Esophagus (tissue), 2 donors: ENCODE results near the gene SLC5A12. TPM values are rescaled to one million over a fixed set of nuclear protein-coding genes. Genes with fewer than 3 reads are reported as not detected.

Source experiments
- H3K27ac ChIP-seq, 2 donors: one replicate each; pipeline ENCODE4 v1.5.1; 2013; ENCODE audit warnings: low read depth in 2 of 2, mild to moderate bottlenecking in 2 of 2, inconsistent platforms in 1 of 2, low read length in 1 of 2, moderate library complexity in 1 of 2
- H3K27me3 ChIP-seq, 2 donors: one replicate each; pipeline ENCODE4 v1.6.1; 2013; ENCODE audit warnings: low read length in 2 of 2, control low read depth in 1 of 2, mild to moderate bottlenecking in 1 of 2; ENCODE audit not compliant: insufficient read depth in 2 of 2, control insufficient read depth in 1 of 2
- H3K36me3 ChIP-seq, 2 donors: one replicate each; pipeline ENCODE4 v1.6.1; 2013; ENCODE audit warnings: low read length in 1 of 2; ENCODE audit not compliant: control insufficient read depth in 2 of 2, insufficient read depth in 2 of 2
- H3K4me1 ChIP-seq, 2 donors: one replicate each; pipeline ENCODE4 v1.6.1; 2013; ENCODE audit warnings: low read length in 1 of 2; ENCODE audit not compliant: control insufficient read depth in 2 of 2, insufficient read depth in 2 of 2
- H3K4me3 ChIP-seq, 2 donors: one replicate each; pipeline ENCODE4 v1.5.1; 2013; ENCODE audit warnings: low read length in 2 of 2, mild to moderate bottlenecking in 2 of 2, low read depth in 1 of 2, moderate library complexity in 1 of 2
- H3K9me3 ChIP-seq, 2 donors: one replicate each; pipeline ENCODE4 v1.6.1; 2013; ENCODE audit warnings: mild to moderate bottlenecking in 2 of 2, low read depth in 1 of 2, low read length in 1 of 2, moderate library complexity in 1 of 2; ENCODE audit not compliant: control insufficient read depth in 2 of 2, insufficient read depth in 1 of 2
- WGBS, 2 donors: extraction: QIAGEN DNeasy Blood & Tissue Kit; methylation state at CpG; one replicate each; pipeline ENCODE4 v1.1.7; 2013; 5-methylcytosine and 5-hydroxymethylcytosine counted together
- polyA plus RNA-seq, 2 donors: library from polyadenylated mRNA; stranded (reverse); fragments of 200-250 nt; gene quantifications; one replicate each; pipeline ENCODE4 v1.2.3, GENCODE V29; 2013
- donor health status: healthy with polysubstance abuse.
- donor health status: Bipolar disorder and iron deficiency.

SLC5A12 gene
- polyA plus RNA-seq, 2 donors, result 0.02 TPM; not detected in 1

DNA sequence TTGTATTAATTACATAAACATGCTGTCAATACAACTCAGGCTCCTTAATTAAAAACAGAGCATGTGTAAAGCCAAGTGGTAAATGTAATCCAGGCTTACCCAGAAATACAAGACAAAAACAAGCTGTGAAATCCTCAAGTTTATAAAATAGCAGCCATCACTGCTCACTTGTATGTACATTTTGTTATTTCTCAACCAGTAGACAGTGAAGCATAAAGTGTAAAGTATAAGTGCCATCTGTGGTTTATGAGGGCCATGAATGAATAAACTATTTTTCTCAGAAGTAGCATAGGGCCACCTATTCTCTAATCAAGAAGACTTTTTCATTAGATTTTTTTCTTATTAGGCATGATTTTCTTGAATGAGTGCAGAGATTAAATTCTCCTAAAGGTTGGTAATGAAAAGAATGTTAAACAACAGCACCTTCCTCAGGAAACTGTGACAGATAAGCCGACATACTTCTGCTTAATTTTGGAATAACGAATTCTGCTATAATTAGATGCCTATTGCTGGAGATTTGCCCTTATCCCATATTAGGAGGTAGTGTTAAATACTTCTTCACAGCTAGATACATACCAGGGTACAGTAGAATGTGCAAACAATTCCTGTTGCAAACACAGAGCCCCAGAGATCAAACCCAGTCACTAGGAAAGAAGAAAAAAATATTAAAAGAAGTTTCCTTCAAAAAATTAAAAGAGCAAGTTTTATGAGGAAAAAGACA lies 13.0 kb downstream of the SLC5A12 start:
- no peak overlapping the region for H3K4me3 ChIP-seq
- no peaks in the 10 kb centered on the region for H3K36me3 ChIP-seq
- no peaks in the 10 kb centered on the region for H3K9me3 ChIP-seq
- no peaks in the 10 kb centered on the region for H3K4me1 ChIP-seq
- no peaks in the 10 kb centered on the region for H3K27me3 ChIP-seq
- WGBS, 2 donors, result 51 to 65% methylated on average over 2 of the region's 2 CpGs
- no peak overlapping the region for H3K27ac ChIP-seq

DNA sequence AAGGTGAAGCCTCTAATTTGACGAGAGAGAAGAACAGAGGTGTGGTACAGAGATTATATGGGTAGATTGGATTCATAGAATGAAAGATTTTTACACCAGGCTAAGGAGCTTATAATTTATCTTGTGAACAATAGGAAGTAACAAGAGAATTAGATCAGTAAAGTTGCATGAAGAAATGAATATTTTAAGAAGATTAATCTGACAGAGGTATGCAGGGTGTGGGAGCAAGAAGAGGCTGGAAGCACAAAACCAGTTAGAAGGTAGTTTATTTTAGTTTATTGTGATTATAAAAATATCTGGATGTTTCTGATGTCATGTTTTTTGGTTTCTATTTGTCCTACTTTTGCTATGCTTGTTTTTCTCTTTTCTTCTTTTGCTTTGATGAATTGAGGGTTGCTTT lies 15.7 kb downstream of the SLC5A12 start:
- Histone ChIP-seq H3K4me3 (no peak overlapping the region), H3K27ac (no peak overlapping the region), H3K36me3 (no peaks in the 10 kb centered on the region), H3K4me1 (no peaks in the 10 kb centered on the region), H3K27me3 (no peaks in the 10 kb centered on the region), H3K9me3 (no peaks in the 10 kb centered on the region)
- WGBS, 2 donors, result 50 to 58% methylated on average over 1 of the region's 1 CpG

DNA sequence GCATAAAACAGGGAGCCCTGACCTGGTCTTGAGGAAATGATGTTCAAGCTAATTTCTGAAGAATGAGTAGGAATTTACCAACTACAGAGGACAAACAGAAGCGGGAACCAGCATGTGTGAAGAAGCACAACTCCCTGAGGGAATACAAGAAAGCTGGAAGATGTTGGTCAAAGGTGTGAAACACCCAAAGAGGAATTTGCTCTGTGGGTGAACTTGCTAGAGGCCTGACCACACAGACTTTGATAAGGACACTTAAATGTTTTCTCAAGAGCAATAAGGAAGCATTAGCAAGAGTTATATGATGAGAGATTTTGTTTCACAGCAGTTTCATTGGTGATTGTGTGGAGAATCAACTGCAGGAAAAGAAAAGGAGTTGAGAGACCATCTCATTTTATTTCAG lies 17.6 kb downstream of the SLC5A12 start:
- H3K27ac ChIP-seq, result no peak overlapping the region
- no peak overlapping the region for H3K4me3 ChIP-seq
- no peaks in the 10 kb centered on the region for H3K27me3 ChIP-seq
- WGBS, 2 donors, result 62 to 71% methylated on average over 1 of the region's 1 CpG
- no peaks in the 10 kb centered on the region for H3K4me1 ChIP-seq
- no peaks in the 10 kb centered on the region for H3K9me3 ChIP-seq
- H3K36me3 ChIP-seq, result no peaks in the 10 kb centered on the region

DNA sequence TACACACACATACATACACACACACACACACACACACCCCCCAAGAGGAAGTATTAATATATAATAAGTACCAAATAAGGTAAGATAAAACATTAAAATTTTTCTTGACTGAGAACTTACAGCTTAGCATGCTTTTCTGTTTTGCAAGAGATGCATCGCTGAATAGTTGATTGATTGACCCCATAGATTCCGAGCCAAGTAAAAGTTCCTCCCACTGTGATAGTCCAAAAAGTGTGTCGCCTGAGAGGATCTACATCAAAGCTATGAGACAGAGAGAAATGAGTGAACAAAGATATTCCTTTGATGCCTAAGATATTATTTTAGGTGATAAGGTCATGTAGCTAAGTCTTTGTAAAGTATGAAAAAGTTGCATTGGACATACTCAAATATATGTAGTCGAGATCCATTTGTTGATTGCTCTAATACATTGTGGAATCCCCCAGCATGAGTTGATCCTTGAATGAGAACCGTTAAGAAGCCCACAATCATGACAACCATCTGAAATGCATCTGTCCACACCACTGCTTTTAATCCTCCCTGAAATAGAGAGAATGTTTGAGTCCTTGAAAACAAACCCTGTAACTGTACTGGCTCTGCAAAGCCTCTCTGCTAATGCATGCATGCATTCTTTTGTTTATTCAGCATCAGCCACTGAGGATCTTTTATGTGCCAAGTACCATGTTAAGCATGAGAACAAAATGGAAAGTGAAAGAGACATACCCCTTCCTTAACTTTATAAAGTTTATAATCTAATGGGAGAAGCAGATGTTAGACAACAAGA lies 18.3 kb downstream of the SLC5A12 start:
- no peaks in the 10 kb centered on the region for H3K36me3 ChIP-seq
- H3K4me1 ChIP-seq, result no peaks in the 10 kb centered on the region
- no peaks in the 10 kb centered on the region for H3K9me3 ChIP-seq
- no peak overlapping the region for H3K4me3 ChIP-seq
- WGBS, 2 donors, result 43 to 49% methylated on average over 5 of the region's 5 CpGs
- no peaks in the 10 kb centered on the region for H3K27me3 ChIP-seq
- H3K27ac ChIP-seq, result no peak overlapping the region

DNA sequence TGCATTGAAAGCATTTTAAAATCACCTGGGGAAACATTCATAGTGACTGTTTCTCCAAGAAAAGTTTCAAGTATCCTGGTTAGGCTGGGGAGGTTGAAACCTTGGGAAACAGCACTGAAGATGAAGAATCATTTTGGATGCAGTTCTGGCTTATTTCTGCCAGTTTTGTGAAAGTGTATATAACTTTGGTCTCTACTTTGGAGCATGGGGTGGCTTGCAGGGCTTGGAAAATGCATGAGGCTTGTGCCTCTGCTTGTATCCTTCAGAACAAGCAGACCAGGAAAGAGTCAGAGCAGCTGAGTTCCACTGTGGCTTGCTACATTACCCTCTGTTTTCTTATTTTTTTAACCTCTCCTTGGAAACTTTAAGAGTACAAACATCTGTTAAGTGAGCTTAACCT lies 19.5 kb downstream of the SLC5A12 start:
- Histone ChIP-seq H3K27ac (no peak overlapping the region), H3K4me1 (no peaks in the 10 kb centered on the region)

DNA sequence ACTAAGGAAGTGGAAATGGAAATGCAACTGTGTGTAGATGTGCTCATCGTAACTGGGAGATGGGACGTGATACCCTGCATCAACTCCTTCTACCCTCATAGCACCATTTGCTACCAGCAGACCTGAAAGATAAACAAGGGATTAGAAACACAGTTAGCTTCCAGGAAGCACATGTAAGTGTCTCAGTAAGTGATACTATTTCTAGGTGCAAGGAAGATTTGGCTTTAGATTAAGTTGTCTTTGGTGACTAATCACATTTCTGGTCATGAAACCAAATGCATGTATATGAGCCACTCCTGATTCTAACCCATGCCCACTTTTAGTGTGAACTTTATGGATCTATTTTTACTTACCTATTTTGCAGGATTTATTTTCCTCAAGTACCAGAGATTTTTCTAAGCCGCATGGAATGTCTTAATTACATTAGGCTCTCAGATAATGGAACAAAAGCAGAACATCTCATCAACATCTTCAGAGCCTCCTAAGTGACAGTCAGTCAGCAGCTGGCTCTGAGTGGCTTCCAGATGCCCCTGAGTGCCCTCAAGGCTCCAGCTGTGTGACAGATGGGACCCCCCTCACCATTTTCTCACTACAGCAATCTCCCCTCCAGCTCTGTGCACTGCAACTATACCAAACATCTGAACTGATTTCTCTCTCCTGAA lies 21.2 kb downstream of the SLC5A12 start:
- Histone ChIP-seq H3K36me3 (no peaks in the 10 kb centered on the region), H3K4me1 (no peaks in the 10 kb centered on the region), H3K4me3 (no peak overlapping the region), H3K27ac (no peak overlapping the region), H3K27me3 (no peaks in the 10 kb centered on the region), H3K9me3 (no peaks in the 10 kb centered on the region)
- WGBS, 2 donors, result 72 to 85% methylated on average over 3 of the region's 3 CpGs

More for the DNA sequence above, 19.5 kb downstream of the SLC5A12 start:
- no peaks in the 10 kb centered on the region for H3K9me3 ChIP-seq
- no peak overlapping the region for H3K4me3 ChIP-seq
- no peaks in the 10 kb centered on the region for H3K36me3 ChIP-seq
- no peaks in the 10 kb centered on the region for H3K27me3 ChIP-seq

DNA sequence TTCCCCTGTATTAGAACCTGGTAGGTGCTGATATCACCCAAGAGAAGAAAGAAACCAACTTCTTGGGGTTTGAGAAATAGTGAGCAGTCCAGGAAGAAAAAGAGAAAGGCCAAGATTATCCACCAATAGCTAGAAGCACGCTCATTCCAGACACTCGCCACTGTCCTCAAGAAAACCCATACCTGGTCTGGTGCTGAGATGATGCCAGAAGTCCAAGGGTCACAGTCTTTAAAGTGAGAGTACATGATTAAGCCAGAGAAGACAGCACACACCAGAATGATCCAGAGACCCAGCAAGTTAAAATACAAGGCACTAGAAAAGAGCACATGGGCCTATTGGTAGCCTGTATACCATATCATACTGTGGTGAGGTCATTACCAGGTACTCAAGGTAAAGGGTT lies 23.6 kb downstream of the SLC5A12 start:
- H3K4me1 ChIP-seq, result no peaks in the 10 kb centered on the region
- H3K36me3 ChIP-seq, result no peaks in the 10 kb centered on the region
- WGBS, 2 donors, result 81 to 92% methylated on average over 2 of the region's 2 CpGs
- no peak overlapping the region for H3K27ac ChIP-seq
- no peak overlapping the region for H3K4me3 ChIP-seq
- H3K27me3 ChIP-seq, result no peaks in the 10 kb centered on the region
- no peaks in the 10 kb centered on the region for H3K9me3 ChIP-seq

DNA sequence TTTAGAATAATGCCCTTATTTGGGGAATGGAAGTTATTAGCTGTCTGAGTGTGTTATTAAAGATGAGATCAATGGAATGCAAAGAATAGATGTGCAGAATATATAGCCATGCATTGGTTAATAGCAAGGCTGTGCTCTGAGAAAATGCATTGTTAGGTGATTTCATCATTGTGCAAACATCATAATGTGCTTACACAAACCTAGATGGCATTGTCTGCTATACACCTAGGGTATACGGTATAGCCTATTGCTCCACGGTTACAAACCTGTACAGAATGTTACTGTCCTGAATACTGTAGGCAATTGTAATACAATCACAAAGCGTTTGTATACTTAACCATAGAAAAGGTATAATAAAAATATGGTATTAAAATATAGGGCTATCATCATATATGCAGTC lies 25.5 kb downstream of the SLC5A12 start:
- 54 to 68% methylated on average over 3 of the region's 3 CpGs for whole genome bisulfite sequencing, 2 donors

DNA sequence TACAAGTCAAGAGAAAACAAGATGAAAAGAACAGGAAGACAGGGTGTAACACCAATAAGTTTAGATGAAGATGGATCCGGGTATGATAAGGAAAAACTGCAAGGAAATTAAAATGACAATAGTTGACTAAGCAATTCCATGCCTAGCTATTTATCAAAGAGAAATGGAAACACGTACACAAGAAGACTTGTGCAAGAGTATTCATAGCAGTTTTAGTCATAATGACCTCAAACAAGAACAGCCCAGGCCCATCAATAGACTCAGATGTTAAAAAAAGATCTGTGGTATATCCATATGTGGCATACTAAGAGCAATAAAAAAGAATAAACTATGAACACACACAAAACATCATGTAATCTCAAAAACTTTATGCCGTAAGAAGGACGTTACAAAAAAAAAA lies 33.2 kb downstream of the SLC5A12 start:
- 84 to 86% methylated on average over 4 of the region's 4 CpGs for WGBS, 2 donors
- no peaks in the 10 kb centered on the region for H3K27me3 ChIP-seq
- H3K9me3 ChIP-seq, result no peaks in the 10 kb centered on the region

More for the DNA sequence above, 25.5 kb downstream of the SLC5A12 start:
- Histone ChIP-seq H3K27me3 (no peaks in the 10 kb centered on the region), H3K9me3 (no peaks in the 10 kb centered on the region), H3K27ac (no peak overlapping the region), H3K36me3 (no peaks in the 10 kb centered on the region), H3K4me3 (no peak overlapping the region), H3K4me1 (no peaks in the 10 kb centered on the region)

More for the DNA sequence above, 33.2 kb downstream of the SLC5A12 start:
- Histone ChIP-seq H3K27ac (no peak overlapping the region), H3K4me1 (no peaks in the 10 kb centered on the region), H3K36me3 (no peaks in the 10 kb centered on the region), H3K4me3 (no peak overlapping the region)
